ENCODE measurements around the gene RNASE8.

The RNASE8 gene

GRCh38 chr14:21093769-21094681 lies 36.4 kb downstream of the RNASE8 start:
- DNase-seq, result peak; percentile 92

GRCh38 chr14:21095430-21096205 lies 38.0 kb downstream of the RNASE8 start:
- no peak for DNase-seq

- DNase-seq, result no peak
Measured at GRCh38 chr14:21096438-21096837, 38.8 kb downstream of the RNASE8 start.

- DNase-seq, result peak; percentile 23
Measured at GRCh38 chr14:21096978-21097635, 39.5 kb downstream of the RNASE8 start.

- DNase-seq, result no peak
Measured at GRCh38 chr14:21097636-21098075, 40.0 kb downstream of the RNASE8 start.

GRCh38 chr14:21098076-21098891 lies 40.7 kb downstream of the RNASE8 start, which contains the start of gene ZNF219:
Gene ZNF219 (minus strand): TSS chr14:21098655. CDS start chr14:21093591, 5,064 bp downstream.
- DNase-seq, result peak; percentile 68

- no peak for DNase-seq
Measured at GRCh38 chr14:21098892-21099595, 41.4 kb downstream of the RNASE8 start.

GRCh38 chr14:21099596-21099985 lies 42.0 kb downstream of the RNASE8 start:
- DNase-seq, result no peak

- DNase-seq, result no peak
Measured at GRCh38 chr14:21100931-21101330, 43.3 kb downstream of the RNASE8 start, which contains the start of gene TMEM253. Gene TMEM253 (plus strand): TSS chr14:21101066. CDS start chr14:21101344, 278 bp downstream.

GRCh38 chr14:21101802-21102413 lies 44.3 kb downstream of the RNASE8 start:
- DNase-seq, result no peak

GRCh38 chr14:21102521-21103410 lies 45.1 kb downstream of the RNASE8 start:
- DNase-seq, result peak; percentile 73

GRCh38 chr14:21103411-21103709 lies 45.7 kb downstream of the RNASE8 start:
- no peak for DNase-seq

GRCh38 chr14:21103710-21104447 lies 46.3 kb downstream of the RNASE8 start:
- peak; percentile 97 for DNase-seq

- DNase-seq, result peak; percentile 72
Measured at GRCh38 chr14:21104448-21105060, 46.9 kb downstream of the RNASE8 start.

- no peak for DNase-seq
Measured at GRCh38 chr14:21105095-21105494, 47.5 kb downstream of the RNASE8 start.

GRCh38 chr14:21106176-21106497 lies 48.5 kb downstream of the RNASE8 start:
- DNase-seq, result no peak

GRCh38 chr14:21106498-21107282 lies 49.1 kb downstream of the RNASE8 start:
- peak; percentile 74 for DNase-seq

GRCh38 chr14:21107283-21107800 lies 49.7 kb downstream of the RNASE8 start:
- no peak for DNase-seq

Measured in NCI-H2227 treated with DMSO at 0.1 percent for 48 hours (cell line).